Tongue (tissue), 2 donors: ENCODE results near the gene HHAT. TPM values are rescaled to one million over a fixed set of nuclear protein-coding genes. Genes with fewer than 3 reads are reported as not detected.
"Not testable (repeated sequence)": the region's sequence is repeated elsewhere in the genome, so short reads cannot be mapped to it uniquely, and the experiment has no call there.

Source experiments
- DNase-seq: peaks from one replicate; pipeline ENCODE4 v3.0.0-alpha.2; 2015
- total RNA-seq: library from RNA; depleted of rRNA; stranded (reverse); fragments of >200 nt; gene quantifications from one replicate; pipeline ENCODE4 v1.2.3, GENCODE V29; 2014

The HHAT gene
- total RNA-seq, 1 donor from 2014 or later = 8.3 TPM

- DNase-seq = no peak
These were observed 321.7 kb downstream of the HHAT start for GRCh38 chr1:210650403-210650802.

DNA sequence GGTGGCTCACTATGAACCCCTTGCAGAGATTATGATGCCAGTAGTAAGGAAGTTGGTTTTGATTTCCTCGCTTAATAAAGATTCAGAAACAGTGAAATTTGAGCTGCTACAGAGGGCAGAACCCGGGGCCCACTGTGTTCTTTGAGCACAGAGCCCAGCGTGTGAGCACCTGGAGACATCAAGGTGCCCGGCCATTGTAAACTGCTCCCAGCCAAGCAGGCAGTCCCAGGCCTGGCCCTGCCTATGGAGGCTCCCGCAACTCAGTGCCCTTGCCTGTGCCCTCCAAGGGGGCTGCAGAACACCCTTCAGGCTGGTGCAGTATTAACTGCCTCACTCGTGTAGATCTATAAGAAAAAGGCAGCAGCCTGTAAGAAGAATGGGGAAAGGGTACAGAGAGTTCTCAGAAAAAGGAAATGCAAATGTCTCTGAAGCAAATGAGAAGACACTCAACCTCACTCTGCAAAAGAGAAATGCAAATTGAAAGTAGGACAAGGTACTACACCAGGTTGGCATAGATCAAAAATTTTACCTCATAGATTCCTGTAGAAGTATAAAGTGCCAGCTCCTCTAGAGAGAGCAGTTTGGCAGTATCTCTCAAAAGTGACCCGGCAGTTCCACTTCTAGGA is 323.7 kb downstream of the HHAT start:
- DNase-seq = no peak

DNA sequence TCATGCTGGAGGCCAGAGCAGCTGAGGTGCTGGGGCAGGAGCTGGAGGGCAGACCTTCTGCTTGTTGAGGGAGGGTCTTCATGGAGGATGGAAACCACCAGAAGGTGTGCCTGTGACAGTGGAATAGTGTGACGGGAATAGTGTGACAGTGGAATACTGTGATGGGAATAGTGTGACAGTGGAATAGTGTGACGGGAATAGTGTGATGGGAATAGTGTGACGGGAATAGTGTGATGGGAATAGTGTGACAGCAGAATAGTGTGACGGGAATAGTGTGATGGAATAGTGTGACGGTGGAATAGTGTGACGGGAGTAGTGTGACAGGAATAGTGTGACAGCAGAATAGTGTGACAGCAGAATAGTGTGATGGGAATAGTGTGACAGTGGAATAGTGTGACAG is 325.1 kb downstream of the HHAT start:
- no peak for DNase-seq

DNA sequence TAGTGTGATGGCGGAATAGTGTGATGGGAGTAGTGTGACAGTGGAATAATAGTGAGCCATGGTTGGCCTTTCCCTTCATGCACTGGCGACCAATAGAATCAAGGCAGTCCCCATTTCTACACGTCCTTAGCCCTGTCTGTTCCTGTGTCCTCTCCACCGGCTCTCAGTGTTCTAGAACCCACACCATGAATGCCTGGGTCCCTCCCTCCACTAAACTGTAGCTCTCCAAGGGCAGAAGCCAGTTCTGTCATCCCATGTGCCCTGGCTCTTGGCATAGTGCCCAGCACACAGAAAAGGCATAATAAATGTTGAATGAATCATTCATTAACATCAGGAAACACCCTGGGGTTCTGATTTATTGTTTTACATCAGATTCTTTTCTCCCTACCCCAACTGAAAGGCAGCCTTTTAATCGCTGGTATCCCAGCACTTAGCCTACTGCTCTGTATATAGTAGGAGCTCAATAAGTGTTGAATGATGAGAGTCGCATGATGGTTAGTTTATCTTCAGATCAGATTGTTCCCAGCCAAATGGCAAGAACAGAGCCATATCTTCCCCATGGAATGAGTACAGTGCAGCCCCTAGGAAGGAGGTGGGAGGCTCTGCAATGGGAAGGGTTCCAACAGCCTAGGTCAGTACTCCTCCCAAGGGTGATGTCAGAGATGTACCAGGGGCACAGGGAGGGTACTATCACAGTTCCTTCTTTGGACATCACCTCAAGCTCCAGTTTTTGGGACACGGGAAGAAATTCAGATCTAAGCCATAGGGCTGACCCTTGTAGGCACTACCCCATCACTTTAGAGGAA is 325.7 kb downstream of the HHAT start:
- no peak for DNase-seq

DNA sequence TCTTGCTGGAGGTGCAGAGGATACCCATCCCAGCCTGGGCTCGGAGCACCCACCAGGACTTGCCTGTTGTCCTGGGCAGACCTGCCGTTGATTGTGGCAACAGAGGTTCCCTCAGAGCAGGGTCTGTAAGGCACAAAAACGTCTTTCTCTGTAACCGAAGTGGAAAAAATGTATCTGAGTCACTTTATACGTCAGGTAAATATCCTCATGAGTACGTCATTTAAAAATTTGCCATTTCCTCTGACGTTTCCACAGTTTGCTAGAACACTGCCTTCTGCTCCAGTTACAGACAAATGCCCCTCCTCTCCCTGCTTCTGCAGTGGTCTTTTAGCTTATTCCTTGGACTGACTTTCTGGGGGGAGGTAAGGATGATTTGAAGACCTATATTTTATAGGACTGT is 326.8 kb downstream of the HHAT start:
- no peak for DNase-seq

GRCh38 chr1:210657806-210658205 is 329.1 kb downstream of the HHAT start:
- no peak for DNase-seq

GRCh38 chr1:210661520-210661919 is 332.8 kb downstream of the HHAT start:
- not testable (repeated sequence) for DNase-seq

DNA sequence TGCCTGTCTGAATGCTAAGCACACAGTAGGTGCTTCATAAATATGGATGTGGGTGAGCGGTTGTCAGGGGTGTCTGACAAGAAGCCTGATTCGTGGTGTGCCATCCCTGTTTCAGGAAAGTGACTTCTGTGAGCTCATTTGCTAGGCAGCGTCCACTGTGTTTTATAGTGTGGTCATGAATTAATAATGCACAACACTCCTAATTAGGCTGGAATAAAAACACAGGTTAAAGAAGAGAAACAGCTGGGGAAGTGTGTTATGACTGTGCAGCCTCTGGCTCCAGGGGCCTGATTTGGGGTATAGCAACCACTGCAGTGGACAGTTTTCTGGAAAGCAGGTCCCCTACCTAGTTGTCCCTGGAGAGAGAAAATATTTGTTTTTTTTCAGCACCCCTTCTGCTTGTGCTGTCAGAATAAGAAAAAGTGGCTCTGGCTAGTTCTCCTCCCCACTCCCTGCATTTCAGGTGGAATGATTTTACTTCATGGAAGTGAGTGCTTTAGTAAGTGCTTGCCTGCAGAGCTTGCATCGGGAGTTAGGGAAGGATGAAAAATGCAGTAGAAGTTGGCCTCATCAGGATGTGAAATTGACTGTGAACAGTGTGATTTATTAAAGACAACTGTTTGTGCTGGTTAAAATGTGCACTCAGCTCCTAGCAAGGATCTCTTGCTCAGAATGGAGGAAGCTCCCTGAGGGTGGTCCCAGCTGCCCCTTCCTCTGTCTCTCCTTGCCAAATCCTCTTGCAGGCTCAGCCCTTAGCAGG is 333.8 kb downstream of the HHAT start:
- DNase-seq = no peak

- DNase-seq = no peak
These were observed 335.2 kb downstream of the HHAT start for GRCh38 chr1:210663730-210664573.

DNA sequence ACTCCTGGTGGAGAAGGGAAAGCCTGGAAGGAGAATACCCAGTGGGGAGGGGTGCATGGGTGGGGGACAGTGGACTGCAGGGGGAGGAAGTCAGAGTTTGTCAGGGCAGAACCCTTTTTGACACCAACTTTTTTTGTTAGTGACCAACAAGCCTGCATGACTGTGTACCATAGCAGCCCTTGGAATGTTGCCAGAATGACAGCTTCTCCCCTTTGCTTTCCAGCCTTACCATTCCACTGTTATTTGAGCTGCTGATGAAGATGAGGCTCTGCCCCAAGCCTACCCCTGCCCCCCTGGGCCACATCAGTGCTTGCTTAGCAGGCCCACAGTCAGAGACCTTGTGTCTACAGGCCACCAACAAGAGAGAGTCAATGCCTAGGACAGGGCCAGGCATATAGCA is 341.2 kb downstream of the HHAT start:
- peak; percentile 43 for DNase-seq

DNA sequence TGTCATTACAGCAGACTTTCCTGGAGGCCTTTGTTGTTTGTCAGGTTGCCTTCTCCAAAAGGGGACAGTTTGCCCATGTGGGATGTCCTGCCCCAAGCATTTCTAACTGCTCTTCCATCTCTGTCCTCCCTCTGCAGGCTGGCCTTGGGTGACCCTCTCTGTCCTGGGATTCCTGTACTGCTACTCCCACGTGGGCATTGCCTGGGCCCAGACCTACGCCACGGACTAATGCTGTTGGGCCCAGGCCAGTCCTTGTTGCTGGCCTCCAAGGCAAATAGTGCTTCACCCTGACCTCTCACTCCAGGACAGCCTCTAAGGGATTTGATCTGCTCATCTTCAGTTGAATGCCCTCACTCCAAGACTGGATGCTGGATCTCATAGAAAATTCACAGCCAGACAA is 345.4 kb downstream of the HHAT start:
- no peak for DNase-seq

DNA sequence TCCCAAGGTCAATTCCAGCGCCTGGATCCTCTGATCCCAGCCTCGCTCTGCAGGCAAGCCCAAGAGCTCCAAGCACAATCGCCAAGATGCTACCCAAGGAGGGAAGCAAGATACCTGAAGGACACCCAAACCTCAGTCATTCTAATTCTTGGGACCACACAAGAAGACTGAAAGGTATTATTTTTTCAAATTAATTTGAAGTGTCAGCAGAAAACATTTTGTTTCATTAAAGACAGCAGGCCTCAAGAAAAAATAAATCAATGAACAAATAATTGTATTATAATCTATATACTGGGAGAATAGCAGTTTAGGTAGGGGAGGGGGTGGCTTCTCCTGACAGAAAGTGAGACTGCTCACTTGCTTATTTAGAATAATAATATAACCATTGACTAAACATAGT is 347.8 kb downstream of the HHAT start:
- DNase-seq = no peak

GRCh38 chr1:210677533-210677932 is 348.8 kb downstream of the HHAT start:
- DNase-seq = no peak

- no peak for DNase-seq
These were observed 349.6 kb downstream of the HHAT start for GRCh38 chr1:210678306-210678705.

GRCh38 chr1:210681158-210681557 is 352.5 kb downstream of the HHAT start:
- peak; percentile 30 for DNase-seq

GRCh38 chr1:210683403-210684047 is 354.8 kb downstream of the HHAT start:
- DNase-seq = no peak

GRCh38 chr1:210684466-210685294 is 356.0 kb downstream of the HHAT start:
- no peak for DNase-seq

- no peak for DNase-seq
These were observed 356.6 kb downstream of the HHAT start for GRCh38 chr1:210685295-210685650.

DNA sequence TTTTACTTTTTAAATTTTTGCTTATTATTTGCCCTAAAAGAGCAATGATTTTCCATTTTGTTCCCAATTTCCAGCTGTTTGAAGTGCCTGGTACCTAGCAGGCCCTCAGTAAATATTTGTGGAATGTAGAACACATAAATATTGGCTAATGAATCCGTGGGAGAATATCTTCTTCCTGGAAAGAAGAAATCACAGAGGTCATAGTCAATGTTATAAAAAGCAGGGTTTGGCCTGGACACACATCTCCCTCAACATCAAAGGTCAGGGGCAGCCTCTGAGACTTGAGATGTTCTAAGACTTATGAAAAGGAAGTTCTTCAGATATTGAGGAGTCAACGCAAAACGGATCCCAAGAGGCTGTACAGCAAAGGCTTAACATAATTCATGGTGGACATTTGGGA is 358.1 kb downstream of the HHAT start:
- DNase-seq = no peak

GRCh38 chr1:210687582-210688279 is 359.0 kb downstream of the HHAT start:
- no peak for DNase-seq
